ENCODE data around the gene ANO3.

- TF ChIP-seq CTCF (conservative IDR thresholded peaks at IDR 0.05; ENCODE audit: low read length), result no peak
- TF ChIP-seq EZH2phosphoT487 (IDR thresholded peaks at IDR 0.05; ENCODE audit: borderline replicate concordance), result no peak
Observed at GRCh38 chr11:26319906-26320305, 12.0 kb upstream of the ANO3 start.
